ENCODE data around the gene LSM4. TPM values are rescaled to one million over a fixed set of nuclear protein-coding genes. Genes with fewer than 3 reads are reported as not detected.
A peak's percentile ranks its signal among the peaks of the same experiment; 100 is the strongest.

Gene LSM4
- total and polyA plus RNA-seq, 2 of the 4 experiments (the other 2 are of a cell fraction) = 44.8 to 118 TPM

DNA sequence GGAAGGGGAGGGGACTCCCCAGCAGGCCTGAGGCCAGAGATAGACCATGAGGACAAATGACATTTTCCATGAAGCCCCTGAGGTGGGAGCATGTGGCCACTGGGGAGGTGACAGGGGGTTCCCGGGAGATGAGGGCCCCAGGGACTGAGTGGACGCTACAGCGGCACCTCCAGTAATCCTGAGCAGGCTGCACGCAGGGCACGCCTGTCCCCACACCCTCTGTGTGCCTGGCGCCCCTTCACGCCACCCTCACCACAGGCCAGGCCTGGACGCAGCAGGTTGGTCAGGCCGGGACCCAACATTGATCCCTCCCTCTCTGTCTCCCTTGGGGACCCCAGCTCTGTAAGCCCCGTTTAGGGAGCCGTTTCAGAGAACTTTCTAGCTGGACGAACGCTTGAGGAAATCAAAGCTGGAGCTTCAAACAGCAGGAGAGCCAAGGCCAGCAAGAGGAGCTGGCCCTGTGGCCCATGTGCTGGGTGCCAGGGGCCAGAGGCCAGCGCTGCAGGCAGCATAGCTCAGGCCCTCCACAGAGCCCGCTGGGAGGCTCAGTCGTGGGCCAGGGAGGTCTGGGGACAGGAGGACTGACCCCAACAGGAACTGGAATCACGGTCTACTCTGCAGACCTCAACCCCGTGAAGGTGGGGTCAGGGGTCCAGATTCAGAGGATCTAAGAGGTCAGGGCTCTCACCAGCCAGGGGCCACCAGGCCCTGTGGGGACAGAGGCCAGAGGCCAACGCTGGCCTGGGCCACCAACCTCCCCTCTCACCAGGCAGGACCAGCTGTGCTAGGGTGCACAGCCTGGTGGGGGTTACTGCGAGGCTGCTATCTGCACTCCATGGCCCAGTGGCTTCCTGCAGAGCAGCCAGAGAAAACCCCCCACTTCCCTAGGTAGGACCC, 14.6 kb downstream of the LSM4 start:
- ChIA-PET POLR2A (ENCODE audit: unreplicated experiment) (interaction anchor here (0.5 kb wide), 1 partner anchor 15 kb away, joined by 4 read pairs; no protein-coding TSS in a partner anchor), CTCF (no interaction called here)
- Histone ChIP-seq H3K9me3 (ENCODE audit: control insufficient read depth, insufficient read depth, low read length) (no peaks in the 10 kb centered on the region), H4K8ac (ENCODE audit: low read depth in 2 of 2, low read length in 2 of 2) (no peak overlapping the region), H3K79me1 (ENCODE audit: low read depth in 1 of 2, low read length in 2 of 2) (peaks cover 3 to 28% of the 10 kb centered on the region in 2 experiments; a peak in 3 of 4 replicates), H4K20me1 (ENCODE audit: insufficient read depth, low read length) (no peaks in the 10 kb centered on the region), H3K4ac (ENCODE audit: low read depth, low read length) (no peak overlapping the region), H2BK120ac (ENCODE audit: low read depth, low read length) (no peak overlapping the region), H3K23ac (ENCODE audit: low read depth, low read length) (no peak overlapping the region), H3K56ac (ENCODE audit: extremely low read depth, insufficient read depth, low read length) (no peak overlapping the region), H3K9ac (ENCODE audit: low read depth, low read length) (no peak overlapping the region), H3K14ac (replicated peaks; ENCODE audit: low read depth, low read length) (no peak overlapping the region), H3K4me1 (ENCODE audit: control insufficient read depth, insufficient read depth, low read length) (peaks cover 21% of the 10 kb centered on the region), H3K18ac (ENCODE audit: low read depth, low read length) (no peak overlapping the region), H2BK15ac (ENCODE audit: low read depth, low read length) (no peak overlapping the region), H2BK20ac (ENCODE audit: low read depth, low read length) (no peak overlapping the region), H3K4me3 (ENCODE audit: insufficient read depth, low read depth, low read length) (no peak overlapping the region), H2AFZ (replicated peaks; ENCODE audit: low read length, poor library complexity) (no peak overlapping the region), H2AK5ac (ENCODE audit: low read depth, low read length) (no peak overlapping the region), H3K4me2 (ENCODE audit: low read depth, low read length) (no peak overlapping the region), H4K91ac (ENCODE audit: insufficient read depth, low read depth, low read length) (no peak overlapping the region), H4K5ac (ENCODE audit: low read depth, low read length) (no peak overlapping the region), H3K27me3 (ENCODE audit: control insufficient read depth, insufficient read depth, low read length) (no peaks in the 10 kb centered on the region), H3K27ac (ENCODE audit: insufficient read depth, low read length) (no peak overlapping the region), H3K9me1 (ENCODE audit: insufficient read depth, low read length) (peaks cover 4% of the 10 kb centered on the region; the same call in 1 of the 2 replicates), H2AK9ac (replicated peaks; ENCODE audit: low read depth, low read length, poor library complexity) (peak overlapping the region; percentile 42), H3K36me3 (ENCODE audit: control insufficient read depth, insufficient read depth, low read length) (peaks cover 28% of the 10 kb centered on the region), H2BK5ac (ENCODE audit: low read depth, low read length, poor library complexity, severe bottlenecking) (no peak overlapping the region)
- dilution Hi-C loops (cut with HindIII; ENCODE audit: low sequenced_read_pairs, unreplicated experiment) = no loop called here
- intact Hi-C loops (cut with micrococcal nuclease) = no loop called here
- TF ChIP-seq FOS (IDR thresholded peaks at IDR 0.05; ENCODE audit: low read depth, low read length) = no peak
- no peak for TF ChIP-seq RAD21 (IDR thresholded peaks at IDR 0.05; ENCODE audit: low read length)
- no peak for TF ChIP-seq CHD1 (IDR thresholded peaks at IDR 0.05; ENCODE audit: low read depth, low read length)
- no peak for TF ChIP-seq RFX5 (IDR thresholded peaks at IDR 0.05; ENCODE audit: low read depth, low read length)
- no peak for TF ChIP-seq NFE2L2 (IDR thresholded peaks at IDR 0.05; ENCODE audit: low read depth, low read length)
- TF ChIP-seq MXI1 (IDR thresholded peaks at IDR 0.05; ENCODE audit: borderline replicate concordance, low read depth, low read length) = no peak
- TF ChIP-seq, protein P1, sequence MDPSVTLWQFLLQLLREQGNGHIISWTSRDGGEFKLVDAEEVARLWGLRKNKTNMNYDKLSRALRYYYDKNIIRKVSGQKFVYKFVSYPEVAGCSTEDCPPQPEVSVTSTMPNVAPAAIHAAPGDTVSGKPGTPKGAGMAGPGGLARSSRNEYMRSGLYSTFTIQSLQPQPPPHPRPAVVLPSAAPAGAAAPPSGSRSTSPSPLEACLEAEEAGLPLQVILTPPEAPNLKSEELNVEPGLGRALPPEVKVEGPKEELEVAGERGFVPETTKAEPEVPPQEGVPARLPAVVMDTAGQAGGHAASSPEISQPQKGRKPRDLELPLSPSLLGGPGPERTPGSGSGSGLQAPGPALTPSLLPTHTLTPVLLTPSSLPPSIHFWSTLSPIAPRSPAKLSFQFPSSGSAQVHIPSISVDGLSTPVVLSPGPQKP (IDR thresholded peaks at IDR 0.05; ENCODE audit: borderline replicate concordance, low read depth, low read length) = no peak
- TF ChIP-seq MAZ (IDR thresholded peaks at IDR 0.05; ENCODE audit: borderline replicate concordance, low read depth, low read length) = no peak
- TF ChIP-seq, protein P2, sequence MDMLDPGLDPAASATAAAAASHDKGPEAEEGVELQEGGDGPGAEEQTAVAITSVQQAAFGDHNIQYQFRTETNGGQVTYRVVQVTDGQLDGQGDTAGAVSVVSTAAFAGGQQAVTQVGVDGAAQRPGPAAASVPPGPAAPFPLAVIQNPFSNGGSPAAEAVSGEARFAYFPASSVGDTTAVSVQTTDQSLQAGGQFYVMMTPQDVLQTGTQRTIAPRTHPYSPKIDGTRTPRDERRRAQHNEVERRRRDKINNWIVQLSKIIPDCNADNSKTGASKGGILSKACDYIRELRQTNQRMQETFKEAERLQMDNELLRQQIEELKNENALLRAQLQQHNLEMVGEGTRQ (IDR thresholded peaks at IDR 0.05; ENCODE audit: low read depth, low read length) = no peak
- TF ChIP-seq POLR2A (IDR thresholded peaks at IDR 0.05; ENCODE audit: low read depth, low read length) = no peak
- TF ChIP-seq, protein P3, sequence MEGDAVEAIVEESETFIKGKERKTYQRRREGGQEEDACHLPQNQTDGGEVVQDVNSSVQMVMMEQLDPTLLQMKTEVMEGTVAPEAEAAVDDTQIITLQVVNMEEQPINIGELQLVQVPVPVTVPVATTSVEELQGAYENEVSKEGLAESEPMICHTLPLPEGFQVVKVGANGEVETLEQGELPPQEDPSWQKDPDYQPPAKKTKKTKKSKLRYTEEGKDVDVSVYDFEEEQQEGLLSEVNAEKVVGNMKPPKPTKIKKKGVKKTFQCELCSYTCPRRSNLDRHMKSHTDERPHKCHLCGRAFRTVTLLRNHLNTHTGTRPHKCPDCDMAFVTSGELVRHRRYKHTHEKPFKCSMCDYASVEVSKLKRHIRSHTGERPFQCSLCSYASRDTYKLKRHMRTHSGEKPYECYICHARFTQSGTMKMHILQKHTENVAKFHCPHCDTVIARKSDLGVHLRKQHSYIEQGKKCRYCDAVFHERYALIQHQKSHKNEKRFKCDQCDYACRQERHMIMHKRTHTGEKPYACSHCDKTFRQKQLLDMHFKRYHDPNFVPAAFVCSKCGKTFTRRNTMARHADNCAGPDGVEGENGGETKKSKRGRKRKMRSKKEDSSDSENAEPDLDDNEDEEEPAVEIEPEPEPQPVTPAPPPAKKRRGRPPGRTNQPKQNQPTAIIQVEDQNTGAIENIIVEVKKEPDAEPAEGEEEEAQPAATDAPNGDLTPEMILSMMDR (conservative IDR thresholded peaks at IDR 0.05; ENCODE audit: low read depth, low read length) = no peak
- no peak for ATAC-seq (ENCODE audit: low read depth)
- no TSS peak for BruUV-seq (replicated peaks)
- WGBS, 2 experiments (ENCODE audit: extremely low coverage in 2 of 2, insufficient read length in 1 of 2) = 94% methylated on average over 15 of the region's 20 CpGs; no CpG with 5 or more reads in 1 of the 2 experiments
- in situ Hi-C loops (cut with MboI; ENCODE audit: low sequenced_read_pairs) = no loop called here
- no peak for DNase-seq

Data from IMR-90 (cell line).